IPS-11a (cell line): ENCODE results near the gene ARHGAP6.

Experiments
- H3K4me3 ChIP-seq: one replicate; pipeline ENCODE4 v1.5.1; 2013; ENCODE audit warnings: low read depth, low read length, control low read depth

Gene ARHGAP6

GRCh38 chrX:11196476-11196875, 469.2 kb downstream of the ARHGAP6 start:
- H3K4me3 ChIP-seq, result no peak overlapping the region

DNA sequence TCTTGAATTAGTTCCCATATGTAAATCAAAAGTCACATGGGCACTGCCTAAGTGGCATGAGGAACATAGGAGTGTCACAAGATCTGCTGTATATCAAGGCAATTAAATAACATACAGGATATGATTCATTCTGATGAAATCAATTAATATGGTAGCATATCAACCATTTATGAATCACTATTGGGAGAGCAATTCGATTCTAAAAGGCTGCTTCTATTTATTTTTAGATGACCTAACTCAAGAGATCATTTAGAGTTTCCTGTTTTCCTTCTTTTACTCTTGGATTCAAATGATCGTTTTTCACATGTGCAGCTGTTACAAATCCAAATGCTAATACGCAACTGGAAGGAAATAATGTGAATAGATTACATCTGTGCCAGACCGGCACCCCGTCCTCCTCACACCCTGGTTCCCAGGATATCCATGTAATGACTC, 472.7 kb downstream of the ARHGAP6 start:
- H3K4me3 ChIP-seq, result no peak overlapping the region

DNA sequence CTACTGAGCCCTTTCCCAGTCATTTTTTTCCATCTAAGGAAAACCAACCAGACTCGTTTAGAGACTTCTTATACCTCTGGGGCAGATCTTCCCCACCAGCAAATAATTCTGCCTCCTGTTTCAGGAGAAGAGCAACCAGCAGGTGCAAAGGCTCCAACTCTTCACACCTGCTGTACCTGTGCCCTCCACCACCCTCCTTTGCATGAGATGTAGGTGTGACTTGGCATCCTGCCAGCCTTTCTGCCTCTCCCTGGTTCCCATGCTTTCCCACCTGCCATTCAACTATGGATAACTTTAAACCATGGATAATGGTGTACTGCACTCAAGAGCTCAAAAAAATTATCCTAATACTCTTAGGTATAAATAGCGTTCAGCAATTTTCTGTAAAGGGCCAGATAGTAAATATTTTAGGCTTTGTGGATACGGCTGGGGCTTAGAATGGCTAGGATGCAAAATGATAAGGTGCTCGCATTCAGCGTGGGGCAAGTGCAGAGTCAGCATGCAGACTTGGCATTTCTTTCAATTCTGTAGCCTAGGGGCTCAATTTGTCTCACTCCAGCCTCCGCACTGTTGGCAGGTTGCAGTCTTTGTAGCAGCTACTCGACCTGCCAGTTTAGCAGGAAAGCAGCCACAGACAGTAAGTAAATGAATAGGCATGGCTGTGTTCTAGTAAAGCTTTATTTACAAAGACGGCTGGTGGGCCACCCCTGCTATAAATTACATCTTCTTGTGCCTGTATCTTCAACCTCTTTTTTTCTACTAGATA, 474.8 kb downstream of the ARHGAP6 start:
- no peak overlapping the region for H3K4me3 ChIP-seq

GRCh38 chrX:11189097-11189496, 476.6 kb downstream of the ARHGAP6 start:
- no peak overlapping the region for H3K4me3 ChIP-seq

DNA sequence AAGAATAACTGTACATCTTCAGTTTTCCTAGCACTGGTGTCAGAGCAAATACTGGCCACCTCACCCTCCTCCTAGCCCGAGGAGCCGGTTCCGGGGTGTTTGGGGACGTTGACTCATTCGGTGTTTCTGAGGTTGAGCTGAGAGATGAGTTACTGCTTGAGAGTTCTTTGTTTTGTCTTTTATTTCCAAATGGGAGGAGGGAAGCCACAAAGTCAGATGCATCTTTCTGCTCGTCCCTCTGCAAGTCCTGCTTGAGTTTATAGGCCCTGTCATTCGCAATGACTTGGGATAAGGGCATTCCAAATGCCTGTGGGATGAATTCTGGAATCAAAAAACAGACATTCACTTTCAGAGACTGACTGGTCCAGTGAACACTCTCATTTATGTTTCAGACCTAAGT, 477.1 kb downstream of the ARHGAP6 start:
- no peak overlapping the region for H3K4me3 ChIP-seq

GRCh38 chrX:11187001-11187400, 478.7 kb downstream of the ARHGAP6 start:
- H3K4me3 ChIP-seq, result no peak overlapping the region

DNA sequence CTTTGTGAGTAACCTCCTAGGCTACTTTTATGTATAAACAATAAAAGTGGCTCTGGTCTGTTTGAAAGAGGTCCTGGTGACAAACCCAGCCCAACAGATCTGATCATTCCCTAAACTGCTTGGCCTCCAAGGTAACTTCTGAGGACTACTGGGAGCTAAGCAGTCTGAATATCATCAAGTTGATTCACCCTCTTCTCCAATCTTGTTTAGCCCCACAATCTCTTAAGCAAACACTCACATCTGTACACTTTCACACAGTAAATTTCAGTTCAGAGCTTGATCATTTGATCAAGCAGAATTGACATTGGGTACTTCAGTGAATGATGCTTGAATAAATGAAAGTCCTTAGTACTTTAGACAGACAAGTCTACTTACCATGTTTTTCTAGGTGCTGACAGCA, 479.9 kb downstream of the ARHGAP6 start:
- H3K4me3 ChIP-seq, result no peak overlapping the region

DNA sequence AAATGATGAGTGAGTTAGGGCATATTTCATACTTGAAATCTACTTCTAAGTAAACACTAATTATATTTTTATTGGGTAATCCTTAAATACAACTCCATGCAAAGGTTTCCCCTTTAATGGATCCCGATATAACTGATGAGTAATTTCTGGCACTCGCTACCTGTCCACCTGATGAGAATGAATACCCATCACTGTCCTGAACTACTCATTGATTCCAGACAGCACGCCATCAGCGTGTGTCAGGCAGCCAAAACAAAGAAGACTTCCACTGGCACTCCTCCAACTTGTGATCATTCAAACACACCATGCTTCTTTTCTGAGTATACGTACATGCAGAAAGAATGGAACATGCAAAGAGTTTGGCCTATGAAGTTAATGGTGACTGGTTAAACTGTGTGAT, 485.1 kb downstream of the ARHGAP6 start:
- no peak overlapping the region for H3K4me3 ChIP-seq

GRCh38 chrX:11172415-11172814, 493.3 kb downstream of the ARHGAP6 start:
- H3K4me3 ChIP-seq, result no peak overlapping the region

- H3K4me3 ChIP-seq, result no peak overlapping the region
Observed at GRCh38 chrX:11171956-11172355, 493.8 kb downstream of the ARHGAP6 start.

- no peak overlapping the region for H3K4me3 ChIP-seq
Observed at GRCh38 chrX:11164433-11164832, 501.3 kb downstream of the ARHGAP6 start.

DNA sequence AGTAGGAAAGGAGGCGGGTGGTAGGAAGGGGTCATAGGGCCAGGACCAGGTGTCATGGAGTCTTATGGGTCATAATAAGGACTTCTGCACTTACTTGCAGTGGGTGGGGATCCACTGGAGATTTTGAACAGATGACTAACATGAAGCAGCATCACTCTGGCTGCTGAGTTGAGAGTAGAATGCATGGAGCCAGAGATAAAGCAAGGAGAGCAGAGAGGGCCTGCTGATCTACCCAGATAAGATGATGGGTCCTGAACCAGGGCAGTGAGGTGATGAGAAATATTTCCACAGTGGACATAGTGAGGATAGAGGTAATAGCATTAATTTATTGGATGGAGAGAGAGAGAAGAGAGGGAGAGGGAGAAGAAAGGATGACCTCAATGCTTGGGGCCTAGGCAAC, 506.6 kb downstream of the ARHGAP6 start:
- no peak overlapping the region for H3K4me3 ChIP-seq

GRCh38 chrX:11151799-11152559, 513.7 kb downstream of the ARHGAP6 start:
- H3K4me3 ChIP-seq, result no peak overlapping the region

DNA sequence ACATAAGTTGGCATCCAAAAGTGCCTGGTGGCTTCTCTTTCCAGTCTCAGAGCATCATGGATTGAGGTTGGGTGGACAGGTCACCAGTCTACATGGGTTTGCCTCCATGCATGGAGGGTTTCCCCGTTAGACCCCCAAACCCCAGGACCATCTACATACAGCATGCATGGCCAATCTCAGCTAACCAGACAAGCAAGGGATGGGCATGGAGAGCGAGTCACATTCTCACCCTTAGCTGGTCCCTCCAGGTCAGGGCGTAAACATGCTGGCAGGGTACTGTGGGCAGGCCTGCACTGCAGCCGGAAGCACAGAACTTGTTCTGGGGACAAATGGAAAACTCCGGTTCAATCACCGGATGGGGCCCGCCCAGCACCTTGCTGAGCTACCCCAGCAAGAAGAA, 517.3 kb downstream of the ARHGAP6 start:
- no peak overlapping the region for H3K4me3 ChIP-seq

- no peak overlapping the region for H3K4me3 ChIP-seq
Observed at GRCh38 chrX:11146411-11146810, 519.3 kb downstream of the ARHGAP6 start.

GRCh38 chrX:11143931-11144678, 521.6 kb downstream of the ARHGAP6 start:
- no peak overlapping the region for H3K4me3 ChIP-seq

DNA sequence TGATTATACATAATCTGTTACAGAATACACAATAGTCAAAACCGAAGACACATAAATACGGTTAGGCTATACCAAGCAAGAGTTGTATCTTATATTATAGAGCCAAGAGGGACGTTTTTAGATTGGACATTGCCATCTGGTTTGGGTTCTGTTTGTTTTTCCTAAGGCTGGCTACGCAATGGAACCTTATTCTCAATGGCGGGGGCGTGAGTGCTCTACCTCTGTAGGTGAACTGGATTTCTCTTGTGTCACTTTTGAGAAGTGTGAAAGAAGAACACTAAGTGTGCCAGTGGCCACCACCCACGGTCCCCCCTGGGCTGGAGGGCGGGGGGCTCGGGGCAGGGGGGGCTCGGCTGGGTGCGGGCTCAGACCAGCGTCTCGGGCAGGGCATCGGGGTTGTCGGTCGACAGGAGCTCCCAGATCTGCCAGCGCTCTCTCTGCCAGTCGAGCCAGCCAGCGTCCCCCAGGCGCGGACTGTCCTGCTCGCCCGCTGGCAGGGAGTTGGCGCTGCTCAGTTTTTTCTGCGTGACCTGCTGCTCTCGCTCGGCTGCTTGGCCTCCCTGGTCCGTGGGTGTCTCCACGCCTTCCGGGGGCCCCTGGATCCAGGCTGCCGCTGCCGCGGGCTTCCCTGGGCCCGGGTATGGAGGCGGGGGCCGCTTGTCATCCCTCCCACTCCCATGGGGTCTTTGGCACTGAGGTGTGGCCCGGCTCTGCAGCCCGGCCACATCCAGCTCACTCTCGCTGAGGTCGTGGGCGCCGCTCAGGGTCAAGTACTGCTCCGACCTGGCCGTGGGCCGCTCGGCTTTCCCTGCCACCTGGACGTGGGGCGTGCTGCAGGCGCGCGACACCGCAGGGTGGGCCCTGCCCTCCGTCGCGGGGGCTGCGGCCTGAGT, 527.0 kb downstream of the ARHGAP6 start:
- no peak overlapping the region for H3K4me3 ChIP-seq

- no peak overlapping the region for H3K4me3 ChIP-seq
Observed at GRCh38 chrX:11137543-11138139, 528.1 kb downstream of the ARHGAP6 start.

DNA sequence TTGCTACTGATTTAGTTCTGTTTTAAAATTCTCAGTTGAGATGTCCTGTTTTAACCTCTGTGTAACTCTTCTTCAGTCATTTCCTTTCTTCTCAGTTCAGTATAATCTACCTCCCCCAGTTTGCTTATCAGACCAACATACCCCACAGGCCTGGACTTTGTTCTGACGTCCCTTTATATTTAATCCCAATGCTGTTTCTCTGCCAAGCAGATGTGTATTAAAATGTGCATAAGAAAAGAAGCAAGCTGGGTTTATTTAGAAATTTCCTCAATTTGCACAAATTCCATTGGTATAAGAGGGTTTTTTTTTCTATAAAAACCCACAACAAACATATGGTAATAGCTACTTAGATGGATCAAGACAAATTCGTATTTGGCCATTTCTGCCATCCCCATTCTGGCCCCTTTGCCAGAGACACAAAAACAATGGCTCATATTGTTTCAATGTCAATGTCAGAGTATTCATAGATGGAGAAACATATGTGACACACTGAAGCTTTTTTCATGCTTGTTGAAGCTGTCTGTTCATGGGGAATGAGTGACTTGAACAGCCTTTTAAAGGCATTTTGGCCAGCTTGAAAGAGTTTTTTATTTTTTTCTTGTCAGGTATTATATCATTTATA, 530.0 kb downstream of the ARHGAP6 start:
- H3K4me3 ChIP-seq, result no peak overlapping the region

DNA sequence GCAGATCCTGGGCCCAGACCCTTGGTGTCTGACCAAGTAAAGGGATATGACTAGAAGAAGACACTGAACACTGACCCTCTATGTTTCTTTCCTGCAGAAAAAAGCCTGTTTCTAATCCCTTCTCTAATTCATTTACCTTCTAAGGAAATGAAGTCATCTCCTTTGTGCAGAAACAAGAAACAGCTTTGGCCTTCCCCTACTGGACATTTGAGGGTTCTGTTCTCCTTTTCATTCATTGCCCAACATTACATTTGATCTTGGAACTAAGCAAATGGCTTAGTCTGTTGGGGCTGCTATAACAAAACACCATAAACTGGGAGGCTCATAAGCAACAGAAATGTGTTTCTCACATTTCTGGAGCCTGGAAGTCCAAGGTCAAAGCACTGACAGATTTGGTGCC, 534.6 kb downstream of the ARHGAP6 start:
- H3K4me3 ChIP-seq, result no peak overlapping the region
